ENCODE data around the gene ECSCR.

- TF ChIP-seq, protein P1, sequence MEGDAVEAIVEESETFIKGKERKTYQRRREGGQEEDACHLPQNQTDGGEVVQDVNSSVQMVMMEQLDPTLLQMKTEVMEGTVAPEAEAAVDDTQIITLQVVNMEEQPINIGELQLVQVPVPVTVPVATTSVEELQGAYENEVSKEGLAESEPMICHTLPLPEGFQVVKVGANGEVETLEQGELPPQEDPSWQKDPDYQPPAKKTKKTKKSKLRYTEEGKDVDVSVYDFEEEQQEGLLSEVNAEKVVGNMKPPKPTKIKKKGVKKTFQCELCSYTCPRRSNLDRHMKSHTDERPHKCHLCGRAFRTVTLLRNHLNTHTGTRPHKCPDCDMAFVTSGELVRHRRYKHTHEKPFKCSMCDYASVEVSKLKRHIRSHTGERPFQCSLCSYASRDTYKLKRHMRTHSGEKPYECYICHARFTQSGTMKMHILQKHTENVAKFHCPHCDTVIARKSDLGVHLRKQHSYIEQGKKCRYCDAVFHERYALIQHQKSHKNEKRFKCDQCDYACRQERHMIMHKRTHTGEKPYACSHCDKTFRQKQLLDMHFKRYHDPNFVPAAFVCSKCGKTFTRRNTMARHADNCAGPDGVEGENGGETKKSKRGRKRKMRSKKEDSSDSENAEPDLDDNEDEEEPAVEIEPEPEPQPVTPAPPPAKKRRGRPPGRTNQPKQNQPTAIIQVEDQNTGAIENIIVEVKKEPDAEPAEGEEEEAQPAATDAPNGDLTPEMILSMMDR (IDR thresholded peaks at IDR 0.05) = no peak
- TF ChIP-seq POLR2A (IDR thresholded peaks at IDR 0.05) (no peak), POLR2AphosphoS5 (IDR thresholded peaks at IDR 0.05) (no peak)
Measured at GRCh38 chr5:139410121-139410992, 52.2 kb downstream of the ECSCR start.
